Ovary (tissue), 3 donors: ENCODE measurements around the gene PTCH2.

Source experiments
- CTCF ChIP-seq, 3 donors: fragments of 450-650 bp in 2 of 3; fragments of 200-600 bp in 1 of 3; IDR thresholded peaks; one replicate each; pipeline versions ENCODE4 v1.5.1 to v1.8.0; 2016 to 2022; ENCODE audit warnings: antibody characterized with exemption in 3 of 3, mild to moderate bottlenecking in 1 of 3
- EP300 ChIP-seq: sonication (generic); formaldehyde crosslinking; IDR thresholded peaks from one replicate; pipeline ENCODE4 v1.6.1; 2017; ENCODE audit warnings: antibody characterized with exemption
- POLR2A ChIP-seq: fragments of 450-650 bp; IDR thresholded peaks from one replicate; pipeline ENCODE4 v1.6.1; 2017; ENCODE audit warnings: antibody characterized with exemption, mild to moderate bottlenecking, moderate library complexity
- donor health status: DM: no; HTN: no; CAD: no.

- TF ChIP-seq EP300 = no peak
- TF ChIP-seq CTCF (IDR thresholded peaks at IDR 0.05) = no peak
- no peak for TF ChIP-seq POLR2A
Observed at GRCh38 chr1:44783697-44784093, 59.4 kb downstream of the PTCH2 start.
